GM20431 (cell line): ENCODE results near the gene C1orf232.

Source experiments
- in situ Hi-C: fragments of 300-500 bp; cut with MseI, MboI; formaldehyde crosslinking; loops from one replicate; pipeline ENCODE4 v1.15.0; 2020; ENCODE audit warnings: low sequenced_read_pairs; ENCODE audit not compliant: unreplicated experiment

C1orf232 gene

GRCh38 chr1:26127235-26128163 is 41.3 kb downstream of the C1orf232 start:
- in situ Hi-C loops: no loop called here

GRCh38 chr1:26126321-26127084 is 42.3 kb downstream of the C1orf232 start:
- in situ Hi-C loops: no loop called here

GRCh38 chr1:26125946-26126320 is 42.8 kb downstream of the C1orf232 start:
- in situ Hi-C loops: no loop called here

- in situ Hi-C loops: no loop called here
Observed at GRCh38 chr1:26125382-26125781, 43.4 kb downstream of the C1orf232 start.

GRCh38 chr1:26124418-26125331 is 44.1 kb downstream of the C1orf232 start:
- in situ Hi-C loops: no loop called here

- in situ Hi-C loops: no loop called here
Observed at GRCh38 chr1:26122988-26123973, 45.5 kb downstream of the C1orf232 start.

- in situ Hi-C loops: no loop called here
Observed at GRCh38 chr1:26121854-26122773, 46.6 kb downstream of the C1orf232 start.

- in situ Hi-C loops: no loop called here
Observed at GRCh38 chr1:26119892-26120608, 48.7 kb downstream of the C1orf232 start.

- in situ Hi-C loops: no loop called here
Observed at GRCh38 chr1:26114165-26114927, 54.4 kb downstream of the C1orf232 start.
